Measurements from ENCODE around the gene SNX10. TPM values are rescaled to one million over a fixed set of nuclear protein-coding genes. Genes with fewer than 3 reads are reported as not detected.

Gene SNX10
- total RNA-seq, 1 donor from 2014 or later = 1.2 TPM

GRCh38 chr7:26413007-26413691 is 121.5 kb downstream of the SNX10 start:
- H3K4me1 Mint-ChIP-seq (ENCODE audit: low read depth) = no peaks in the 10 kb centered on the region
- no peak for DNase-seq (ENCODE audit: low spot score)

GRCh38 chr7:26416004-26416403 is 124.3 kb downstream of the SNX10 start:
- TF ChIP-seq, protein P1, sequence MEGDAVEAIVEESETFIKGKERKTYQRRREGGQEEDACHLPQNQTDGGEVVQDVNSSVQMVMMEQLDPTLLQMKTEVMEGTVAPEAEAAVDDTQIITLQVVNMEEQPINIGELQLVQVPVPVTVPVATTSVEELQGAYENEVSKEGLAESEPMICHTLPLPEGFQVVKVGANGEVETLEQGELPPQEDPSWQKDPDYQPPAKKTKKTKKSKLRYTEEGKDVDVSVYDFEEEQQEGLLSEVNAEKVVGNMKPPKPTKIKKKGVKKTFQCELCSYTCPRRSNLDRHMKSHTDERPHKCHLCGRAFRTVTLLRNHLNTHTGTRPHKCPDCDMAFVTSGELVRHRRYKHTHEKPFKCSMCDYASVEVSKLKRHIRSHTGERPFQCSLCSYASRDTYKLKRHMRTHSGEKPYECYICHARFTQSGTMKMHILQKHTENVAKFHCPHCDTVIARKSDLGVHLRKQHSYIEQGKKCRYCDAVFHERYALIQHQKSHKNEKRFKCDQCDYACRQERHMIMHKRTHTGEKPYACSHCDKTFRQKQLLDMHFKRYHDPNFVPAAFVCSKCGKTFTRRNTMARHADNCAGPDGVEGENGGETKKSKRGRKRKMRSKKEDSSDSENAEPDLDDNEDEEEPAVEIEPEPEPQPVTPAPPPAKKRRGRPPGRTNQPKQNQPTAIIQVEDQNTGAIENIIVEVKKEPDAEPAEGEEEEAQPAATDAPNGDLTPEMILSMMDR (IDR thresholded peaks at IDR 0.05) = no peak
- H3K4me3 Mint-ChIP-seq (ENCODE audit: unreplicated experiment) = no peak overlapping the region
- H3K27me3 Mint-ChIP-seq (ENCODE audit: low read depth) = peaks cover 38% of the 10 kb centered on the region
- H3K36me3 Mint-ChIP-seq (ENCODE audit: low read depth) = no peaks in the 10 kb centered on the region
- H3K27ac Mint-ChIP-seq (ENCODE audit: unreplicated experiment) = no peak overlapping the region
- H3K4me1 Mint-ChIP-seq (ENCODE audit: low read depth) = no peaks in the 10 kb centered on the region
- no peak for DNase-seq (ENCODE audit: low spot score)
- no peaks in the 10 kb centered on the region for H3K9me3 Mint-ChIP-seq (ENCODE audit: low read depth)

More at GRCh38 chr7:26413007-26413691, 121.5 kb downstream of the SNX10 start:
- no peak overlapping the region for H3K27ac Mint-ChIP-seq (ENCODE audit: unreplicated experiment)
- no peaks in the 10 kb centered on the region for H3K36me3 Mint-ChIP-seq (ENCODE audit: low read depth)
- H3K27me3 Mint-ChIP-seq (ENCODE audit: low read depth) = peaks cover 28% of the 10 kb centered on the region
- TF ChIP-seq, protein P1 (IDR thresholded peaks at IDR 0.05) = no peak
- no peaks in the 10 kb centered on the region for H3K9me3 Mint-ChIP-seq (ENCODE audit: low read depth)
- H3K4me3 Mint-ChIP-seq (ENCODE audit: unreplicated experiment) = no peak overlapping the region

- H3K4me1 Mint-ChIP-seq (ENCODE audit: low read depth) = no peaks in the 10 kb centered on the region
- no peaks in the 10 kb centered on the region for H3K9me3 Mint-ChIP-seq (ENCODE audit: low read depth)
- TF ChIP-seq, protein P1 (IDR thresholded peaks at IDR 0.05) = no peak
- H3K4me3 Mint-ChIP-seq (ENCODE audit: unreplicated experiment) = no peak overlapping the region
- DNase-seq (ENCODE audit: low spot score) = no peak
- peaks cover 27% of the 10 kb centered on the region for H3K27me3 Mint-ChIP-seq (ENCODE audit: low read depth)
- H3K27ac Mint-ChIP-seq (ENCODE audit: unreplicated experiment) = no peak overlapping the region
- no peaks in the 10 kb centered on the region for H3K36me3 Mint-ChIP-seq (ENCODE audit: low read depth)
These were observed 126.3 kb downstream of the SNX10 start for GRCh38 chr7:26417911-26418413.

DNA sequence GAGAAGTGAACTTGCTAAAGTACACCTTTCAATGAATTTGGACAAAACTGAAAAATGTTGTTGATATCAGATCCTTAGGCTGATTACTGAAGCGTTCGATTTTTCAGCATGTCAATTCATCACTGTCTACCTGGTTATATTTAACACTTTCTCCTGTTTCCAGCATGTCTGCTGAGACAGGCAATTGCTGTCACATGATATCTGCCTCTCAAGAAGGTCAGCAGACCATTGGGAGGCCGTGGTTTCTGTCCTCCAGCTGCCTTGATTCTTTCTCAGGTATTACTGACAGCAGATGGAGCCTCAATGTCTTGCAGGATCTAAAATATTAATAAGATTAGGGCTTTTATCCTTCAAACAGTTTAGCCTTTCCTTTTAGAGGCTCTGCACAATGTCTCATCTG is 127.5 kb downstream of the SNX10 start:
- Mint-ChIP-seq H3K27me3 (ENCODE audit: low read depth) (peaks cover 18% of the 10 kb centered on the region), H3K27ac (ENCODE audit: unreplicated experiment) (no peak overlapping the region)

GRCh38 chr7:26420422-26421019 is 128.9 kb downstream of the SNX10 start:
- Mint-ChIP-seq H3K27ac (ENCODE audit: unreplicated experiment) (no peak overlapping the region), H3K4me3 (ENCODE audit: unreplicated experiment) (no peak overlapping the region)
- TF ChIP-seq, protein P1 (IDR thresholded peaks at IDR 0.05) = no peak

More for the DNA sequence above, 127.5 kb downstream of the SNX10 start:
- TF ChIP-seq, protein P1 (IDR thresholded peaks at IDR 0.05) = no peak
- no peak overlapping the region for H3K4me3 Mint-ChIP-seq (ENCODE audit: unreplicated experiment)
- H3K36me3 Mint-ChIP-seq (ENCODE audit: low read depth) = no peaks in the 10 kb centered on the region
- no peak for DNase-seq (ENCODE audit: low spot score)
- H3K4me1 Mint-ChIP-seq (ENCODE audit: low read depth) = no peaks in the 10 kb centered on the region
- H3K9me3 Mint-ChIP-seq (ENCODE audit: low read depth) = no peaks in the 10 kb centered on the region

More at GRCh38 chr7:26420422-26421019, 128.9 kb downstream of the SNX10 start:
- no peak for DNase-seq (ENCODE audit: low spot score)
- Mint-ChIP-seq H3K27me3 (ENCODE audit: low read depth) (peaks cover 18% of the 10 kb centered on the region), H3K4me1 (ENCODE audit: low read depth) (no peaks in the 10 kb centered on the region), H3K9me3 (ENCODE audit: low read depth) (no peaks in the 10 kb centered on the region), H3K36me3 (ENCODE audit: low read depth) (no peaks in the 10 kb centered on the region)

All from chondrocyte (in vitro differentiated cells).